Measurements from ENCODE around the gene ENG. TPM values are rescaled to one million over a fixed set of nuclear protein-coding genes. Genes with fewer than 3 reads are reported as not detected.

ENG gene
- polyA plus RNA-seq, 3 donors = 15.7 to 26.0 (median 17.9) TPM

- peaks cover 3% of the 10 kb centered on the region for H3K79me2 ChIP-seq (ENCODE audit: insufficient read depth, low read length)
- 0% methylated on average over 3 of the region's 11 CpGs for WGBS (ENCODE audit: insufficient coverage)
- Mint-ChIP-seq H3K4me3 (peak overlapping the region in 1 of 2 donors; percentile 58), H3K27ac (peak overlapping the region in 1 of 7 donors; percentile 84), H3K36me3 (peaks cover 12 to 14% of the 10 kb centered on the region in 2 donors), H3K4me1 (peaks cover 30% of the 10 kb centered on the region), H3K27me3 (ENCODE audit: low read depth in 3 of 3) (peaks cover 14 to 20% (median 18%) of the 10 kb centered on the region in 3 donors), H3K9me3 (peaks cover 0 to 2% (median 0%) of the 10 kb centered on the region in 7 donors)
- intact Hi-C loops (cut with micrococcal nuclease) = loop anchor here (5.0 kb wide), 1 partner anchor 35 kb away; no protein-coding TSS in a partner anchor
- no peak overlapping the region for H3K4me2 ChIP-seq (replicated peaks; ENCODE audit: extremely low read depth, low read length, poor library complexity, severe bottlenecking)
- no peaks in the 10 kb centered on the region for H3K9me3 ChIP-seq (replicated peaks in 1 of 2; ENCODE audit: control insufficient read depth in 1 of 2, insufficient read depth in 1 of 2, low read length in 2 of 2)
- no peak overlapping the region for H3K9ac ChIP-seq (ENCODE audit: insufficient read depth, low read length, poor library complexity, severe bottlenecking)
- H3K27ac ChIP-seq (ENCODE audit: low read depth in 1 of 2, low read length in 2 of 2) = no peak overlapping the region
- H3K36me3 ChIP-seq (replicated peaks in 1 of 2; ENCODE audit: control insufficient read depth in 1 of 2, insufficient read depth in 2 of 2, low read length in 2 of 2) = peaks cover 14 to 16% of the 10 kb centered on the region in 2 donors
- no peaks in the 10 kb centered on the region for H3K27me3 ChIP-seq (ENCODE audit: control insufficient read depth in 2 of 2, insufficient read depth in 2 of 2, low read length in 2 of 2)
- H3K4me3 ChIP-seq (replicated peaks in 1 of 3; ENCODE audit: low read depth in 2 of 3, low read length in 3 of 3) = no peak overlapping the region
- peaks cover 45% of the 10 kb centered on the region for H4K20me1 ChIP-seq (ENCODE audit: insufficient read depth, low read length)
- H3K4me1 ChIP-seq (ENCODE audit: control insufficient read depth in 1 of 2, insufficient read depth in 2 of 2, low read length in 2 of 2) = peaks cover 22 to 24% of the 10 kb centered on the region in 2 donors
- no peak for TF ChIP-seq CTCF (IDR thresholded peaks at IDR 0.05)
- H2AFZ ChIP-seq (ENCODE audit: insufficient read depth, low read depth, low read length, poor library complexity, severe bottlenecking) = no peak overlapping the region
- DNase-seq = no peak
Observed at GRCh38 chr9:127796852-127797370, 57.5 kb downstream of the ENG start.

- Histone ChIP-seq H3K27me3 (ENCODE audit: control insufficient read depth in 2 of 2, insufficient read depth in 2 of 2, low read length in 2 of 2) (no peaks in the 10 kb centered on the region), H3K79me2 (ENCODE audit: insufficient read depth, low read length) (peaks cover 3% of the 10 kb centered on the region), H3K4me2 (replicated peaks; ENCODE audit: extremely low read depth, low read length, poor library complexity, severe bottlenecking) (no peak overlapping the region), H3K9me3 (replicated peaks in 1 of 2; ENCODE audit: control insufficient read depth in 1 of 2, insufficient read depth in 1 of 2, low read length in 2 of 2) (no peaks in the 10 kb centered on the region), H3K27ac (ENCODE audit: low read depth in 1 of 2, low read length in 2 of 2) (no peak overlapping the region), H4K20me1 (ENCODE audit: insufficient read depth, low read length) (peaks cover 51% of the 10 kb centered on the region), H2AFZ (ENCODE audit: insufficient read depth, low read depth, low read length, poor library complexity, severe bottlenecking) (no peak overlapping the region), H3K4me3 (replicated peaks in 1 of 3; ENCODE audit: low read depth in 2 of 3, low read length in 3 of 3) (no peak overlapping the region), H3K4me1 (ENCODE audit: control insufficient read depth in 1 of 2, insufficient read depth in 2 of 2, low read length in 2 of 2) (peaks cover 16 to 18% of the 10 kb centered on the region in 2 donors), H3K9ac (ENCODE audit: insufficient read depth, low read length, poor library complexity, severe bottlenecking) (no peak overlapping the region), H3K36me3 (replicated peaks in 1 of 2; ENCODE audit: control insufficient read depth in 1 of 2, insufficient read depth in 2 of 2, low read length in 2 of 2) (peaks cover 20 to 22% of the 10 kb centered on the region in 2 donors)
- WGBS (ENCODE audit: insufficient coverage) = 56% methylated on average over 7 of the region's 8 CpGs
- TF ChIP-seq CTCF (IDR thresholded peaks at IDR 0.05) = no peak
- DNase-seq = no peak
- Mint-ChIP-seq H3K4me3 (peak overlapping the region in 1 of 2 donors; percentile 58), H3K27ac (peak overlapping the region in 3 of 7 donors; percentile 8 to 84 (median 82)), H3K36me3 (peaks cover 15 to 20% of the 10 kb centered on the region in 2 donors), H3K9me3 (no peaks in the 10 kb centered on the region), H3K27me3 (ENCODE audit: low read depth in 3 of 3) (peaks cover 14 to 20% (median 18%) of the 10 kb centered on the region in 3 donors), H3K4me1 (peaks cover 25% of the 10 kb centered on the region)
- intact Hi-C loops (cut with micrococcal nuclease) = loop anchor here (5.0 kb wide), 1 partner anchor 34 kb away; no protein-coding TSS in a partner anchor
Observed at GRCh38 chr9:127796225-127796813, 58.1 kb downstream of the ENG start.

Data from CD14-positive monocyte (primary cell).